T47D (cell line): ENCODE measurements around the gene TPO.
A peak's percentile ranks its signal among the peaks of the same experiment; 100 is the strongest.
"Not testable (repeated sequence)": the region's sequence is repeated elsewhere in the genome, so short reads cannot be mapped to it uniquely, and the experiment has no call there.

Source experiments
- DNase-seq, 2 experiments: peaks; one replicate each; pipeline versions ENCODE4 v3.0.0 to v3.0.0-alpha.2; 2011 to 2012; ENCODE audit warnings: low read depth in 1 of 2, low spot score in 1 of 2
- JUND ChIP-seq: IDR thresholded peaks from 2 replicates; pipeline ENCODE4 v1.6.1; 2012; ENCODE audit warnings: low read depth
- in situ Hi-C: cut with HindIII; loops from 2 replicates; pipeline ENCODE4 v1.10.0; 2016; ENCODE audit warnings: low sequenced_read_pairs, low pct_unique_long_range_greater_than_20kb

Gene TPO

DNA sequence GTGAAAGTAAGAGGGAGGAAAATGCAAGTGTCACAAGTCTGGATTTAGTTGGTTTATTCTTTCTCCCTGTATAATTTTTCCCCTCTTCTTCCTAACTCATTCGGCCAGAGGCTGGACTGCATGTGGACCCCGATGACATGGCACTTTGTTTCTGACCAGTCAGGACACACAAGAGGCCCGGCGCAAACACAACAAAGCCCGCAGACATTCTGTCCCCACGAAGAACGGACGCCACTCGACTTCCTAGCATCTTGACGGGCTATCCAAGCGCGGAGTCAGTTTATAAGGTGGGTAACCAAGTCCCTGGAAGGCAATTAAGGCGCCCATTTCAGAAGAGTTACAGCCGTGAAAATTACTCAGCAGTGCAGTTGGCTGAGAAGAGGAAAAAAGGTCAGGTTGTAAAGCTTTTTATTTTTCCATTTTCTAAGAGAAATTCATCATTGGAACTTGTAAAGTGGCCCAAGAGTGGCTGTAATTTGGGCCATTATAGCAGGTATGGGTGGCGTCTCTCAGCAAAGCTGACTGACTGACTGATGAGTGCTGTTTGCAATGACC is at the start of gene TPO:
TSS of gene TPO (plus strand) at position 308 of the 555 bp plus-strand sequence. CDS start 946 bp downstream, outside the sequence.
- TF ChIP-seq JUND = no peak
- in situ Hi-C loops = no loop called here
- no peak for DNase-seq

DNA sequence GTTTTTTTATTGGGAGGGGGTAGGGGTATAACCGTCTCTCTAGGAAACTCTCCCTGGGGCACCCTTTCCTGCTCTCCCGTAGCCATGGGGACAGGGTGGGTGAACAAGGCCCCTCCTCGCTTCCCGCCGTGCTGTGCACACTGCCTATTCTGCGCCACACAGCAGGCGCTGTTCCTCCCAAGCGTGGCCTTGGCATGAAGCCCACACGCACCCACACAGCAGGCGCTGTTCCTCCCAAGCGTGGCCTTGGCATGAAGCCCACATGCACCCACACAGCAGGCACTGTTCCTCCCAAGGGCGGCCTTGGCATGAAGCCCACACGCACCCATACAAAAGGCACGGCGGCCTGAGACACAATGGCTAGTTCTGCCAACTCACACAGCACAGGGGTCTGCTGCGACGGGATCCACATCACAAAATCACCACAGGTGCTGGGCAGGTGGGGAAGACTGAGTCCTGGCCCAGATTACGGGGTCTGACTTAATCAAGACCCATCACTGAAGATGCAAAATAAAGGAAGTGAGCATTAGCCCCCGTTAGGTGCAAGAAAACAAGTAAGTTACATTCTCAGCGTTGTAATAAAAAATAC is 46.6 kb upstream of the TPO start:
- TF ChIP-seq JUND = no peak
- in situ Hi-C loops = no loop called here
- no peak for DNase-seq

DNA sequence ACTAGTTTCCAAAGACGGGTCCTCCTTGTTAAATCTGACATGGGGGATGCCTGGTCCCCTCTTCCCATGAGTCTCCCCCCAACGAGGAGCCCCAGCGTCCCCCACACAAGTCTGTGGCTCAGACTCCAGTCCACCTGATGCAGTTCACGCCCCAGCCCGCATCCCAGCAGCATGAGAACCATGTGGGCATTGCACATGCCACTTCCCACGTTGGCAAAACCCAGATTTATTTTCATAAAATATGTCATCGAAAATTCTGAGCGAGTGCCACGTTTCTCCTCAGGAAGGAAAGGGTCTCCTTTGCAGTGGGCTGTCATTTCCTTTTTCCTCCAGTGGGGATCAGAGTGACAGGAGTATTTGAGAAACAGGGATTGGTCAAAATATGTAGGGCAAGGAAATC is 45.7 kb upstream of the TPO start:
- in situ Hi-C loops = no loop called here
- no peak for DNase-seq
- TF ChIP-seq JUND = no peak

DNA sequence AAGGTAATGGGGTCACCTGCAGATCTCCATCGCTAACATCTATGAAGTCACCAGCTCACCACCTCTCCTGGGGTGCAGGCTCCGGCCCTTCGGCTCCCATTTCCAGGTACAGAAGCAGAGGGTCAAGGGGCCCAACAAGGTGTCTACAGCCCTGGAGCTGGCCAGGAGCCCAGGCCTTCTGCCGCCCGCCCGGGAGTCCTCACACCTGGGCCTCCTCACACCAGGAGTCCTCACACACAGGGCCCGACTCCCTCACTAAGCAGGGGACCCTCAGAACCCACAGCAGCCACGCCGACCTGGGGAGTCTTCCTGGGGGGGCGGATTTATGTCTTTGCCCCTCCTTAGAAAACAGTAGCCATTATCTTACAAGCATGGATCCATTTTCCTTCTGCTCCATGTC is 43.4 kb upstream of the TPO start:
- TF ChIP-seq JUND = no peak
- DNase-seq = no peak
- in situ Hi-C loops = no loop called here

DNA sequence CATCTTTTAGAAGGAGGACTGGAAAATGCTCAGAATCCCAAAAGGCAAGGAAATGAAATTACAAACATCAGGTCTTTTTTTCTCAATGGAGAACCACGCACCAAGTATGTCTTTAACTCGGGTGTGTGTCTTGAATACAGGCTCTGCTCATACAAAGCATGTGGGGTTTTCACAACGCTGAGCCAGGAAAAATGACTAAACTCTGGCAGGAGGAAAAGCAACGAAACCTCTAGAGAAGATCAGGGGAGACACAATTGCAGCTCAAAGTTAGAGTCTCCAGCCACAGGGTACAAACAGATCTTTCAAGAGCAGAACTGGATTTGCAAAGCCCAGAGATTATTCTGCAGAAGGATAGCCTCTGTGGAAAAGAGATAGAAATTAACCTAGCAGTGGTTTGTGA is 42.8 kb upstream of the TPO start:
- in situ Hi-C loops = no loop called here
- no peak for TF ChIP-seq JUND
- no peak for DNase-seq

DNA sequence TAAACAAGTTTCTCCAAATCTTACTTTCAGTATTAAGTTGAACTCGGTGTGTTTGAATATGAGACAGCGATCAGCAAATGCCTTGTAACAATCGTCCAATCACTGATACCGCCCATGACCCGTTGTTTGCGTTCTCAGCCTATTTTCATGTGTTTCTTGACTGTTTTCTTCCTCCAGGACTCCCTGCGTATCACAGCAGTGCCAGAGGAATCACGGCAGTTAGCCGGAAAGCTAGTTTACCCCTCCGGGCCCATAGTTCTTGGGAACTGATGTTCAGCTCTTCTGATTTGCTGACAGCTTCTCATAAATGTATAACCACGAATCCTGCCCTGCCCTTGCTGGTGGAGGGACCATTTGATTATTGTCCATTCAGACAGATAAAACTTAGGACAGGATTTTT is 42.2 kb upstream of the TPO start:
- in situ Hi-C loops = no loop called here
- TF ChIP-seq JUND = no peak
- peak in 1 of 2 experiments; percentile 7 for DNase-seq

DNA sequence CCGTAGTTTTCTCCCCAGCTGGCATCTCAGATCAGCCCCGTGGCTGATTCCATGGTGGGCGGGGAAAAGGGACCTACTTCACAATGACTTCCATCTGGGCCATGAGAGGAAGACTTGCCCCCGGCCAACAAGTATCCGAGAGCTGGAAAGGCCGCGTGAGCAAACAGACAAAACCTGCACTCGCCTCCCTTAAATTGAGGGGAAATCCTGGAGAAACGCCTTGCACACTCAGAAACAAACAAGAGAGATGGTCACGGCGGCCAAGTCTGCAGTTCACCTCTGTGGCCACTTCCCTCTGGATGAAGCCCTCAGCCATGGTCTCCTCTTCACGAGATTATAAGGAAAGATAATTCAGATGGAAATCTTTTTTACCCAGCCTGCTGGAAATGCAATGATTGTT is 39.4 kb upstream of the TPO start:
- in situ Hi-C loops = no loop called here
- no peak for DNase-seq
- no peak for TF ChIP-seq JUND

DNA sequence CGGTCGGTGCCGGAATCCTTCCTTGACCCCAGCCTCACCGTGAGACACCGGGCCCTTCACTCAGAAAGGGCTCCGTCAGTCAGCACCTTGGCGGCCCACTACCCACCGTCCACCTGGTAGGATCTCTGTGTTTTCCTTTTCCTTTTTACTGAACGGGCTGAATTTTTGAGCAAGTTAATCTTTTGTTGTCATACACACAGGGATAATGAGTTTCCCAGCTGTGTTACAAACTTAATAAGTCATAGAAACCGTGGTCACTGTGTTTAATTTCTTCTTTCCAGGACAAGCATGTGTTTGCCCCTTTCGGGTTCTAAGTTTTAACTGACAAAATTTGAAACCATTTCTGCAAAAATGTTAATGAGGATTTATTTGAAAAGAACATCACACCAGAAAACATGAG is 39.0 kb upstream of the TPO start:
- DNase-seq = no peak
- in situ Hi-C loops = no loop called here
- TF ChIP-seq JUND = no peak

DNA sequence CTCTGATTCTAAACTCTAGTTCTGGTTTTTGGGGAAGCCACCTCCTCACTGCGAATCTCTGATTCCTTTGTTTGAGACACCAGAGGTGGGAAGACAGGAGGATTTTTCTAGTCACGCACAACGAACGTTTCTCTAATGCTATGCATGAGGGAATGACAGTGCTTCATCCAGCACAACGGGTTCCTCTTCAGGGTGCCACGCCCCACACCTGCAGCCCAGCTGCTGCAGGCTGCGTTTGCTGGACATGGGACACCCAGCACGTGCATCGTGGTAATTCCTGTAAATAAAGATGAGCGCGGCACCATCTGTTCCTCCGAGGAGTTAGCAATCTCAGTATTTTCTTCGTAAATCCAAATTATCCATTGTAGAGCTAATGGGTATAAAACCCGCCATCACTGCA is 37.5 kb upstream of the TPO start:
- TF ChIP-seq JUND = no peak
- in situ Hi-C loops = no loop called here
- DNase-seq = no peak

DNA sequence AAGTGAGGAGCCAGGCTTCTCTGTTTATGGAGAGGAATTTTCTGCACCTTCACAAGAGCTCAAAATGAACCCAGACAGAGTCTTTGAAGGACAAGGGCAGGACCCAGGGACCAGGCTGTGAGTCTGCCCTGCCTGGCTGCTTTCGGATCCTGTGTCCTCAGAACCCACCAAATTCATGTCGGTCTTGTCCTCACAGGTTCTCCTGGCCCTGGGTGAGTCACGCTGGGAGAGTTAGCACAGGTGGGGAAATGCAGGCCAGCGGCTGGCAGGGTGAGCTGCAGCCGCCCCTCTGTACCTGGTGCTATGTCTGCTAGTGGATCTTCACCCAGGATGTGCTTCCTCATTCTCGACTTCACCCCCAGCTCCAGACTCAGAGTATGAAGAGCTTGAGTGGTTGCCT is 35.8 kb upstream of the TPO start:
- no peak for TF ChIP-seq JUND
- DNase-seq = no peak
- in situ Hi-C loops = no loop called here

DNA sequence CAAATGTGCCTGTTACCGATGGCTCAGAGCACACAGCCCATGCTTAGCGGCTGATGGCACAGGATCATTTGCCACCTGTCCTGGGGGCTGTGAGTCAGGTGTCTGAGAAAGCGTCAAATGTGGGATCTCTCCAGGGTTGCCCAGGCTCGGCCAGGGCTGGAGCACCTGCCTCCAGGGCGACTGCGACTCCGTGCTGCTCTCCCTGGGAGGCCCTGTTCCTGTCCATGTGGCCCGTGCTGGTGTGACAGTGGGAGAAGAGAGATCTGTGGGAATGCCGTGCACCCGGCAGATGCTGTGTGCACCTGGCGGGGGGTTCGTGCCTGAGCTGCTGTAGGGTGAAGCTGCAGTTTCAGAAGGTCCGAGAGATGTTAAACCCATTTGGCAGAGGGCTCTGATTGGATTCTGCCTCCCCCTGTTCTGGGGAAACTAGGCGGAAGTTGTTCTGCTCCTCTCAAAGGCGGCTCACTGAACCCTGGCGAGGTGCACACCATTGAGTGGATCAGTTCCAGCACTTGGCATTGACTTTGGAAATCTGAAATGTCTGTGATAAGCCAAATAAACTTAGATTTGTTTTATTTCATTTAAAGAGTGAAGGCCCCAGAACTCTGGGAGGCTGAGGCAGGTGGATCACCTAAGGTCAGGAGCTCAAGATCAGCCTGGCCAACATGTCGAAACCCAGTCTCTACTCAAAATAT is 34.7 kb upstream of the TPO start:
- in situ Hi-C loops = no loop called here
- TF ChIP-seq JUND = no peak
- DNase-seq = no peak

DNA sequence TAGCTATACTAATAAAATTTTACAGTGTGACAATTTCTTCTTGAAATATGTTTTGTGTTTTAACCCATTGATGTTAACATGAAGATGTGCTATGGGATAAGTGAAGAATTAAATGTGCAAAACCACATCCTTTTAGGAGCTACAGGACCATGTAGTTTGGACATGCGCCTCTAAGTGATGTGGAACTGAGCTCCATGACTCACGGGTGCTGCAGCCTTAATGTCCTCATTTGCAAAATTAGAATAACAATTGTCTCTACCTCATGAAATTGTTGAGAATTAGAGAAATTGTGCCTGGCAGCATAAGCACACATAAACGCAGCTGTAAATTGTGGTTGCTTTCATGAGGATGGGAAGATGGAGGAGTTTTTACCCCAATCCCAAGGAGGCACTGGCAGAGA is 31.6 kb upstream of the TPO start:
- in situ Hi-C loops = no loop called here
- DNase-seq = no peak
- no peak for TF ChIP-seq JUND

DNA sequence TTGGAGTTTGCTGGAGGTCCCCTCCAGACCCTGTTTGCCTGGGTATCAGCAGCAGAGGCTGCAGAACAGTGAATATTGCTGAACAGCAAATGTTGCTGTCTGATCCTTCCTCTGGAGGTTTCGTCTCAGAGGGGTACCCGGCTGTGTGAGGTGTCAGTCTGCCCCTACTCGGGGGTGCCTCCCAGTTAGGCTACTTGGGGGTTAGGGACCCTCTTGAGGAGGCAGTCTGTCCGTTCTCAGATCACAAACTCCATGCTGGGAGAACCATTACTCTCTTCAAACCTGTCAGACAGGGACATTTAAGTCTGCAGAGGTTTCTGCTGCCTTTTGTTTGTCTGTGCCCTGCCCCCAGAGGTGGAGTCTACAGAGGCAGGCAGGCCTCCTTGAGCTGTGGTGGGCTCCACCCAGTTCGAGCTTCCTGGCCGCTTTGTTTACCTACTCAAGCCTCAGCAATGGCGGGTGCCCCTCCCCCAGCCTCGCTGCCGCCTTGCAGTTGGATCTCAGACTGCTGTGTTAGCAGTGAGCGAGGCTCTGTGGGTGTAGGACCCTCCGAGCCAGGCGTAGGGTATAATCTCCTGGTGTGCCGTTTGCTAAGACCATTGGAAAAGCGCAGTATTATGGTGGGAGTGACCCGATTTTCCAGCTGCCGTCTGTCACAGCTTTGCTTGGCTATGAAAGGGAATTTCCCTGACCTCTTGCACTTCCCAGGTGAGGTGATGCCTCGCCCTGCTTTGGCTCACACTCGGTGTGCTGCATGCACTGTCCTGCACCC is 25.1 kb upstream of the TPO start:
- in situ Hi-C loops, DNase-seq: not testable (repeated sequence)

DNA sequence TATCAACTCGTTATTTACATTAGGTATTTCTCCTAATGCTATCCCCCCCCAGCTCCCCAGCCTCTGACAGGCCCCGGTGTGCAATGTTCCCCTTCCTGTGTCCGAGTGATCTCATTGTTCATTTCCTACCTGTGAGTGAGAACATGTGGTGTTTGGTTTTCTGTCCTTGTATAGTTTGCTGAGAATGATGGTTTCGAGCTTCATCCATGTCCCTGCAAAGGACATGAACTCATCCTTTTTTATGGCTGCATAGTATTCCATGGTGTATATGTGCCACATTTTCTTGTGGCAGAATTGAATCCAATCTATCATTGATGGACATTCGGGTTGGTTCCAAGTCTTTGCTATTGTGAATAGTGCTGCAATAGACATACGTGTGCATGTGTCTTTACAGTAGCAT is 23.1 kb upstream of the TPO start:
- in situ Hi-C loops, DNase-seq: not testable (repeated sequence)
